ENCODE results near the gene FOXO6.

FOXO6 gene

GRCh38 chr1:41360786-41361494, at the start of gene FOXO6:
Gene FOXO6 (plus strand): TSS chr1:41361434.
- peak; percentile 97 for DNase-seq (ENCODE audit: low spot score)

- no peak for DNase-seq (ENCODE audit: low spot score)
These were observed 48.1 kb upstream of the FOXO6 start for GRCh38 chr1:41312991-41313645.

GRCh38 chr1:41313661-41314131, 47.5 kb upstream of the FOXO6 start:
- no peak for DNase-seq (ENCODE audit: low spot score)

GRCh38 chr1:41314376-41315145, 46.7 kb upstream of the FOXO6 start:
- no peak for DNase-seq (ENCODE audit: low spot score)

- no peak for DNase-seq (ENCODE audit: low spot score)
These were observed 46.0 kb upstream of the FOXO6 start for GRCh38 chr1:41315146-41315822.

- DNase-seq (ENCODE audit: low spot score) = no peak
These were observed 45.4 kb upstream of the FOXO6 start for GRCh38 chr1:41315871-41316270.

GRCh38 chr1:41317361-41317760, 43.9 kb upstream of the FOXO6 start:
- DNase-seq (ENCODE audit: low spot score) = peak; percentile 42

- no peak for DNase-seq (ENCODE audit: low spot score)
These were observed 43.1 kb upstream of the FOXO6 start for GRCh38 chr1:41318135-41318534.

GRCh38 chr1:41319106-41319755, 42.0 kb upstream of the FOXO6 start:
- DNase-seq (ENCODE audit: low spot score) = no peak

GRCh38 chr1:41319807-41320711, 41.2 kb upstream of the FOXO6 start:
- no peak for DNase-seq (ENCODE audit: low spot score)

GRCh38 chr1:41320895-41321676, 40.1 kb upstream of the FOXO6 start:
- DNase-seq (ENCODE audit: low spot score) = no peak

- no peak for DNase-seq (ENCODE audit: low spot score)
These were observed 39.1 kb upstream of the FOXO6 start for GRCh38 chr1:41322101-41322661.

GRCh38 chr1:41322835-41323234, 38.4 kb upstream of the FOXO6 start:
- peak; percentile 72 for DNase-seq (ENCODE audit: low spot score)

GRCh38 chr1:41323243-41323642, 38.0 kb upstream of the FOXO6 start:
- no peak for DNase-seq (ENCODE audit: low spot score)

- peak; percentile 14 for DNase-seq (ENCODE audit: low spot score)
These were observed 35.4 kb upstream of the FOXO6 start for GRCh38 chr1:41325801-41326200.

- DNase-seq (ENCODE audit: low spot score) = no peak
These were observed 33.7 kb upstream of the FOXO6 start for GRCh38 chr1:41327383-41327999.

- no peak for DNase-seq (ENCODE audit: low spot score)
These were observed 33.1 kb upstream of the FOXO6 start for GRCh38 chr1:41328001-41328615.

GRCh38 chr1:41328780-41329640, 32.2 kb upstream of the FOXO6 start:
- no peak for DNase-seq (ENCODE audit: low spot score)

Data from SW480 (cell line).